NCI-H82 (cell line): ENCODE results near the gene COPB2.

Source experiments
- DNase-seq: peaks from one replicate; lab custom pipeline; 2025; lab: John Stamatoyannopoulos, UW

The COPB2 gene

GRCh38 chr3:139327861-139328260 lies 61.6 kb downstream of the COPB2 start:
- no peak for DNase-seq

GRCh38 chr3:139327231-139327630 lies 62.2 kb downstream of the COPB2 start:
- no peak for DNase-seq

- peak; percentile 18 for DNase-seq
Measured at GRCh38 chr3:139326707-139327106, 62.7 kb downstream of the COPB2 start.

DNA sequence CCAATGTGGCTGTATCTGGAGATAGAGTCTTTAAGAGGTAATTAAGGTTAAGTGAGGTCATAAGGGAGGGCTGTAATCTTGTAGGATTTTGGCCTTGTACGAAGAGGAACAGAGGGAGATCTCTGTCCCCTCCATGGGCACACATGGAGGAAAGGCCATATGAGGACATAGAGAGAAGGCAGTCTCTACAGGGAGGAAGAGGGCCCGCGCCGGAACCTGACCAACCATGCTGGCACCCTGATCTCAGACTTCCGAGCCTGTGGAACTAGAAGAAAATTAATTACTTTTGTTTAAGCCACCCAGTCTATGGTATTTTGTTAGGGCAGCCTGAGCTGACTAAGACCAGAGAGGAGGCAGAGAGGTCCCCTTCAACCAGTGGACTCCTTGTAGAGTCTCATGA lies 63.3 kb downstream of the COPB2 start:
- no peak for DNase-seq

DNA sequence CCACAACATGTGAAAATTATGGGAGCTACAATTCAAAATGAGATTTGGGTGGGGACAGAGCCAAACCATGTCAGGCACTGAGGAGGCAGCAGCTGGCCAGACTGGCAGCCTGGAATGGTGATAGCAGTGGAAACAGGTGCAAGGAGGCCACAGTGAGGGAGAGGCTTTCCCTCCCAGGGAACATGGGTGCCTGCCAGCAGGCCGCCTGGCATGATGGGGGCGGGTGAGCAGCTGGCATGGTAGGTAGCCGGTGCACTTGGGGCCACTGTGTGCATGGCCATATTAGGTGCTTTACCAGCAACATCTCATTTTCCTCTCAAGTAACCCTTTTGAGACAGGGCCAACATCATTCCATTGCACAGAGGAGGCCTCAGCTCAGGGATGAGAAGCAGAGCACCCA lies 63.9 kb downstream of the COPB2 start:
- DNase-seq: no peak

DNA sequence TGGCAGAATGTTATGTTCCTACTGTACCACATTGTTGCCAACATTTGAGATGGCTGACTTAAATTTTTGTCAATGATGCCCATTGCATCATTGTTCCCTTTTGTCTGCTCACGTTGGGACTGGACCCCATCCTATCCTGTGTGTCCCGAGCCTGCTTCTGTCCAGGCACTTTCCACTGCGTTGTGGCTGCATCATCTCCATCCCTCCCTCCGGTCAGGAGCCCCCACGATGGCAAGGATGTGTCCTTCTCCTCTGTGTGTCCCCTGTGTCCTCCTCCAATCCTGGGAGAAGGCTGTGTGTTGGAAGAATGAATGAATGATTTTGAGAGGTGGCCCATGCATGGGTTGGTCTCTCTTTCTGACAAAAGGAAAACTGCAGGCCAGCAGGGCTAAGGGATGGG lies 65.0 kb downstream of the COPB2 start:
- DNase-seq: no peak

DNA sequence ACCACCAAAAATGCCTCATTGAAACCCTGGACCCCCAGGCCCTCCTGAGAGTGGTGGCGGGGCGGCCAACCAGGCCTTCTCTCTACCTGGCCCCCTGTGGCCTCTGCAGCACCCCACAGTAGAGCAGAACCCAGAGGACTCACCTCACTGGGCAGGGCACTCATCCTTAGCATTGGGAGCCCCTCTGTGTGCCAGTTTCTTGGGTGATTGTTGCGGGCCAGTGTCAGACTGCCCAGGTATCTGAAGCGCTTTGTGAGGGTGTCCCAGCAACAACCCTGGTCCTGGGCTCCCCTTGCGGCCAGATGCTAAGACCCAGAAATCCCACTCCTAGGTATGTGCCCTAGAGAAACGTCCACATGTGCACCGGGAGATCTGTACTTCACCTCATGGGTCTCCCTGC lies 66.3 kb downstream of the COPB2 start:
- DNase-seq: no peak

DNA sequence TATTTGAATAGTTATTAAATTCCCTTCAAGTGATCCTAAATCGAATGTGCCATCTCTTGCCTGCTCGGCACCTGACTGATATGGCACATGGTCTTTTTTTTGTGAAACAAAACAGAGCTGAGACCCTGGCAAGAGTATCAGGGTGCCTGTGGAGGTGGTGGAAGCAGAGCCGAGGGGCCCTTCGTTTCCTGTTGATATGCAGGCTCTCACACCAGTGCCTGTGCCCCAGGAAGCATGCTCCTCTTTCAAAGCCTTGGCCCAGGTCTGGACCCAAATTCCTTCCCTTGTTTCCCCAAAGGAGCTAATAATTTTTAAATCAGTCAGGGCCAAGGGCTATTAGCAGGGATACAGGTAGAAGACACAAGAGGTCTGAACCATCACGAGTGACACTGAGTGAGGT lies 67.1 kb downstream of the COPB2 start:
- DNase-seq: no peak

DNA sequence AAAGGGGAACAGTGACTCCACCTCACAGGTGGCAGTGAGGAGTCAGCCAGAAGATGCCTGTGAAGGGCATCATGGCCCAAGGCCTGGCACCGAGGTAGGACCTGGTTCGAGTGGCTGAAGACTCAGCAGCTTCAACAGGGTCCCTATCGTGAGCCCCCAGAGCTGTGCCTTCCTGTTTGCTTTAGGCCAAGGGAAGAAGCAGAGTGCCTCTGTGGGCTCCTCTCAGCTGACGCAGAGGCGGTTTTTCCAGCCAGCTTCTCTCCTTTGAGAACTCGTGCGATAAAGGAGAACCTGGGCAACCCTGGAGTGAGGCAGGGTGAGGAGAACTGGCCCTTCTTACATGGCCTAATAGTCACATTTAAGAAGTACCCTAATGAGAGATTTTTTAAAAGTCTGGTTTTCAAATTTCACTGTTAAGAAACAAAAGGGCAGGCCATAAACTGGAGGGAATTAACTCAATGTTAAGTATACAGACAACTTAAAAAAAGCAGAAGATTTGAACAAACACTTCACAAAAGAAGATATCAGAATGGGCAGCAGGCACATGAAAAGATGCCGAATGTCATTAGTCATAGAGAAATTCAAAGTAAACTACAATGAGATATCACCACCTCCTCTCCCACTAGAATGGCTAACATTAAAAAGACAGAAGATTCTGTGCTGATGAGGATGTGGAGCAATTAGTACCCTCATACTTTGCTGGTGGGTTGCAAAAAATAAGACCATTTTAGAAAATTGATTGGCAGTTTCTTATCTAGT lies 68.7 kb downstream of the COPB2 start:
- DNase-seq: no peak

- DNase-seq: peak; percentile 69
Measured at GRCh38 chr3:139319428-139320402, 69.7 kb downstream of the COPB2 start.

DNA sequence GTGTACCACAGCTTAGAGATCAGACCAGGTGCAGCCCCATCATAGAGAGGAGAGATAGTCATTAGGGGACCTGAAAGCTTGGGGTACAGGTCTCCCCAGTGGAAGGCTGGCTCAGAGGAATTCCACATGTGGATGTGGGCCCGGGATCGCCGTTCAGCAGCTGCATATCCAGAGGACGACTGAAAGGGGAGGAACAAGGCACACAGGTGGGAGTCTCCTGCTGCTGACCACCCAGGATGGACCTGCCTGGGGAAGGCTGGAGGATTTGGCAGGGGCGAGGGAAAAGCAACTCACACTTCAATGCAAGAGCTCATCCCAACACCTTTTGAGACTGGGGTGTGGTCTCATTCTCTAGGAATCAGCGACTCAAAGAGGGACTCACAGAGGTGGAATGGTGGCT lies 70.6 kb downstream of the COPB2 start:
- no peak for DNase-seq

DNA sequence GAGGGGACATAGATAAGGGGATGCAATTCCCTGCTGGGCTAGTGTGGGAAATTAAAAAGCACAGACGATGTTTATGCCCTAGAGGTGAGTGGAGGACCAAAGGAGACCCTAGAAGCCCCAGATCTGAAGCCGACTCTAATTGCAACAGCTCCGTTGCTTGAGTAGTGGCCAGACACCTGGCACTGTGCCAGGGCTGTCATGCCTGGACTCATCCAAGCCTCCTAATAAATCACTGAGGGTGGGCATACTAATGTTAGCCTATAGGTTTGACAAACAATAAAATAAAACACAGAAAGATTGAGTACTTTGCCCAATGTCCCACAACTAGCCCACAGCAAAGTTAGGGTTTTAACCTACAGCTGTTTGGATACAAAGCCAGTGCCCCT lies 71.0 kb downstream of the COPB2 start:
- DNase-seq: peak; percentile 43

- DNase-seq: no peak
Measured at GRCh38 chr3:139317660-139318430, 71.6 kb downstream of the COPB2 start.

DNA sequence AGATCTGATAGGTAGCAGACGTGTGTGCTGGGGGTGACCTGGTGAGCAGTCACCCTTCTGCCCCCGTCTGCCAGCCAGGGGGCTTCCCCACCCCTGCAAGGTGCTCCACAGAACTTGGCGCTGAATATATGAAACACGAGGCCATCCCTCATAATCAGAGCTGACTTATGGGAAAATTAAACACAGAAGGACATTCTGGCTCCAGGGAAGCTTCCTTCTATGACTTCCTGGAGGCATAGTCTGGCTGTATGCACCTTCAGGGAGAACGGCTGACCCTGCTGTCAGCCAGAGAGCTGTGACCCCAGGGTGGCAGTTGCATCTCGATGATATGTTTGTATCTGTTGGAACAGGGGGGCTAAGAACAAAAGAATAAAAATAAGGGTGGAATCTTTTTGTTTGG lies 72.2 kb downstream of the COPB2 start:
- no peak for DNase-seq

GRCh38 chr3:139313921-139314320 lies 75.5 kb downstream of the COPB2 start:
- DNase-seq: no peak

- DNase-seq: no peak
Measured at GRCh38 chr3:139312959-139313358, 76.5 kb downstream of the COPB2 start.

- no peak for DNase-seq
Measured at GRCh38 chr3:139312416-139312815, 77.0 kb downstream of the COPB2 start.

- no peak for DNase-seq
Measured at GRCh38 chr3:139311557-139311956, 77.9 kb downstream of the COPB2 start.

GRCh38 chr3:139310474-139310933 lies 78.9 kb downstream of the COPB2 start:
- DNase-seq: no peak

DNA sequence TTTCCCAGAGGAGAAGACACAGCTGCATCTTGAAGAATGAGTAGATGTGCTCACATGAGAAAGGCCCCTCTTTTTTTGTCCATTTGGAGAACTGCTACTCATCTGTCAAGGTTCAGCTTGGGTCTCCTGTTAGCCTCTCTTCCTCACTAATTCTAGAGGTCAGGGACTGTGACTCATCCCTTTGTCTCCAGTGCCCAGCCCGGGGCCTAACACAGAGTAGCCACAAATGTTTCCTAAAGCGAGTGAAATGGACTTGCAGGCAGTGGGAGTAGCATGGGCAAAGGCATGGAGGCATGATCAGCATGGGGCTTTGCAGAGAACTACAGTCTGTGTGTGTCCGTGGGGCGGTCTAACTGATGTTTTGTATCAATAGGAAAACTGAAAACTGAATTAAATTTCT lies 79.6 kb downstream of the COPB2 start:
- no peak for DNase-seq

DNA sequence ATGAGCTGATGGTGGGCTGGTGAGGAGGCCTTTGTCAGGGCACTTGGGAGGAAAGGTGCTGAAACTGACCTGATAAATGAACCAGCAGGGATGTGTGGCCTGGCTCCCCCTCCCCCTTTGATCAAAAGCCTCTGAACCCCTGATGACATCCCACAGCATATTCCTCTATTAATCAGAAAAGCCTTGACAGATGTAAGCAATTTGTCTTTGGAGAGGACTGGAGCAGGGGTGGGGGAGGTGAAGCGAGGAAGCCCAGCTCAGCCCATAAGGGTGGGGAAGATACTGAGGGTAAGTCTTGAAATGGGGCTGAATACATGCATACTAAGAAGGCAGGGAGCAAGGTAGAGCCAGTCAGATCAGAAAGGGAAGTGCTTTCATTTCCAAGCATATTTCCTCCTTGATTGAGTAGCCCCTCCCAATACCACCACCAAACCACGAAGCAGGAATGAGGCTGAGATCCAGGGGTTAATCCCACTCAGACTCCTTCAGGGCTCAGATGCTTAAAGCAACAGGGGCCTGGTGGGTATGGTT lies 80.3 kb downstream of the COPB2 start:
- peak; percentile 74 for DNase-seq

GRCh38 chr3:139308560-139308959 lies 80.9 kb downstream of the COPB2 start:
- no peak for DNase-seq
